ENCODE results near the gene AK3. TPM values are rescaled to one million over a fixed set of nuclear protein-coding genes. Genes with fewer than 3 reads are reported as not detected.

The AK3 gene
- polyA plus RNA-seq, 3 donors, result 3.7 to 14.5 (median 13.8) TPM

- peaks cover 48 to 57% of the 10 kb centered on the region in 2 donors for H3K36me3 Mint-ChIP-seq
Observed at GRCh38 chr9:4704129-4704528, 36.9 kb downstream of the AK3 start.

GRCh38 chr9:4701526-4701925 is 39.5 kb downstream of the AK3 start:
- no peaks in the 10 kb centered on the region for H4K20me1 ChIP-seq (ENCODE audit: insufficient read depth, low read length)
- no peak overlapping the region for H3K27ac ChIP-seq (ENCODE audit: low read depth in 1 of 2, low read length in 2 of 2)
- Mint-ChIP-seq H3K27ac (peak overlapping the region in 1 of 7 donors; percentile 41), H3K9me3 (no peaks in the 10 kb centered on the region), H3K27me3 (ENCODE audit: low read depth in 3 of 3) (peaks cover 0 to 1% (median 0%) of the 10 kb centered on the region in 3 donors), H3K36me3 (peaks cover 56 to 63% of the 10 kb centered on the region in 2 donors), H3K4me3 (no peak overlapping the region), H3K4me1 (no peaks in the 10 kb centered on the region)
- no peak overlapping the region for H2AFZ ChIP-seq (ENCODE audit: insufficient read depth, low read depth, low read length, poor library complexity, severe bottlenecking)
- H3K4me2 ChIP-seq (replicated peaks; ENCODE audit: extremely low read depth, low read length, poor library complexity, severe bottlenecking), result no peak overlapping the region
- H3K36me3 ChIP-seq (replicated peaks in 1 of 2; ENCODE audit: control insufficient read depth in 1 of 2, insufficient read depth in 2 of 2, low read length in 2 of 2), result peaks cover 62 to 94% of the 10 kb centered on the region in 2 donors
- no peaks in the 10 kb centered on the region for H3K4me1 ChIP-seq (ENCODE audit: control insufficient read depth in 1 of 2, insufficient read depth in 2 of 2, low read length in 2 of 2)
- TF ChIP-seq CTCF (IDR thresholded peaks at IDR 0.05), result no peak
- no CpG with 5 or more reads among the region's 1 CpG for WGBS (ENCODE audit: insufficient coverage)
- H3K27me3 ChIP-seq (ENCODE audit: control insufficient read depth in 2 of 2, insufficient read depth in 2 of 2, low read length in 2 of 2), result no peaks in the 10 kb centered on the region
- intact Hi-C loops (cut with micrococcal nuclease), result no loop called here
- no peak for DNase-seq
- H3K9ac ChIP-seq (ENCODE audit: insufficient read depth, low read length, poor library complexity, severe bottlenecking), result no peak overlapping the region
- no peaks in the 10 kb centered on the region for H3K9me3 ChIP-seq (replicated peaks in 1 of 2; ENCODE audit: control insufficient read depth in 1 of 2, insufficient read depth in 1 of 2, low read length in 2 of 2)
- no peaks in the 10 kb centered on the region for H3K79me2 ChIP-seq (ENCODE audit: insufficient read depth, low read length)
- no peak overlapping the region for H3K4me3 ChIP-seq (replicated peaks in 1 of 3; ENCODE audit: low read depth in 2 of 3, low read length in 3 of 3)

More at GRCh38 chr9:4704129-4704528, 36.9 kb downstream of the AK3 start:
- Histone ChIP-seq H2AFZ (ENCODE audit: insufficient read depth, low read depth, low read length, poor library complexity, severe bottlenecking) (no peak overlapping the region), H3K36me3 (replicated peaks in 1 of 2; ENCODE audit: control insufficient read depth in 1 of 2, insufficient read depth in 2 of 2, low read length in 2 of 2) (peaks cover 47 to 81% of the 10 kb centered on the region in 2 donors), H3K4me3 (replicated peaks in 1 of 3; ENCODE audit: low read depth in 2 of 3, low read length in 3 of 3) (no peak overlapping the region), H3K79me2 (ENCODE audit: insufficient read depth, low read length) (no peaks in the 10 kb centered on the region), H3K9ac (ENCODE audit: insufficient read depth, low read length, poor library complexity, severe bottlenecking) (no peak overlapping the region), H4K20me1 (ENCODE audit: insufficient read depth, low read length) (no peaks in the 10 kb centered on the region), H3K27ac (ENCODE audit: low read depth in 1 of 2, low read length in 2 of 2) (no peak overlapping the region), H3K9me3 (replicated peaks in 1 of 2; ENCODE audit: control insufficient read depth in 1 of 2, insufficient read depth in 1 of 2, low read length in 2 of 2) (no peaks in the 10 kb centered on the region), H3K4me1 (ENCODE audit: control insufficient read depth in 1 of 2, insufficient read depth in 2 of 2, low read length in 2 of 2) (no peaks in the 10 kb centered on the region), H3K27me3 (ENCODE audit: control insufficient read depth in 2 of 2, insufficient read depth in 2 of 2, low read length in 2 of 2) (no peaks in the 10 kb centered on the region), H3K4me2 (replicated peaks; ENCODE audit: extremely low read depth, low read length, poor library complexity, severe bottlenecking) (no peak overlapping the region)
- H3K4me3 Mint-ChIP-seq, result no peak overlapping the region
- no peak for DNase-seq
- TF ChIP-seq CTCF (IDR thresholded peaks at IDR 0.05), result no peak
- no peak overlapping the region for H3K27ac Mint-ChIP-seq
- no peaks in the 10 kb centered on the region for H3K9me3 Mint-ChIP-seq
- intact Hi-C loops (cut with micrococcal nuclease), result no loop called here
- 100% methylated on average over 1 of the region's 2 CpGs for whole genome bisulfite sequencing (ENCODE audit: insufficient coverage)
- no peaks in the 10 kb centered on the region for H3K4me1 Mint-ChIP-seq
- H3K27me3 Mint-ChIP-seq (ENCODE audit: low read depth in 3 of 3), result no peaks in the 10 kb centered on the region
